ENCODE measurements around the gene CCNT1. TPM values are rescaled to one million over a fixed set of nuclear protein-coding genes. Genes with fewer than 3 reads are reported as not detected.

The CCNT1 gene
- total and polyA plus RNA-seq, 2 experiments from 2014 or later: 12.8 to 33.6 TPM

DNA sequence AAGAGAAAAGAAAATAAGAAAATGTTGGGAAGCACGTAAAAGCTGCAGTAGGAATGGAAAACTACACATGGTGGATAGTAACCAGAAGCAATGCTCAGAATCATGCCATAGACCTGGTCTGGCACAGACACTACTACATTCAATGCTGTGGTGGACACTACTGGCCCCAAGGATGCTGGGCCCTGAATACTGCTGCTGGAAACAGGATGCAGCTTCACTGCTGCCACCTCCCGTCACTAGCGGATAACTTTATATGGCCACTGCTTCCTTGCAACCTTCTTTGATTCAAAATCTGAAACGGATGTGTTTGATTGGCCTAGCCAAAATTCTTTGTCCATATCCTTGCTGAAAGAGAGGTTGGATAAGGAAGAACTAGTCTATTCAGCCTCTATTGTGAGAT is 41.7 kb upstream of the CCNT1 start:
- Histone ChIP-seq H3K36me3 (ENCODE audit: insufficient read depth) (no peaks in the 10 kb centered on the region), H3K4me2 (no peak overlapping the region), H2AFZ (no peak overlapping the region), H3K9me2 (ENCODE audit: insufficient read depth) (no peaks in the 10 kb centered on the region), H4K20me1 (replicated peaks; ENCODE audit: insufficient read depth) (no peaks in the 10 kb centered on the region), H3K27ac (ENCODE audit: low read depth) (no peak overlapping the region), H3K4me1 (ENCODE audit: insufficient read depth) (no peaks in the 10 kb centered on the region), H3K27me3 (ENCODE audit: insufficient read depth) (no peaks in the 10 kb centered on the region), H3F3A (replicated peaks; ENCODE audit: low read depth) (no peaks in the 10 kb centered on the region), H3K4me3 (no peak overlapping the region), H3K79me2 (replicated peaks; ENCODE audit: insufficient read depth) (no peaks in the 10 kb centered on the region)
- Mint-ChIP-seq H3K9me3 (no peaks in the 10 kb centered on the region; the same call in 2 of the 3 replicates), H3K27me3 (ENCODE audit: insufficient read depth, low read depth, poor library complexity) (peaks cover 2% of the 10 kb centered on the region), H3K27ac (no peak overlapping the region), H3K4me1 (no peaks in the 10 kb centered on the region), H3K36me3 (ENCODE audit: low read depth) (no peaks in the 10 kb centered on the region), H3K4me3 (no peak overlapping the region)
- TF ChIP-seq CREB1 (CRISPR knock-in tag; IDR thresholded peaks at IDR 0.05; ENCODE audit: low read depth): no peak
- TF ChIP-seq, protein P1, sequence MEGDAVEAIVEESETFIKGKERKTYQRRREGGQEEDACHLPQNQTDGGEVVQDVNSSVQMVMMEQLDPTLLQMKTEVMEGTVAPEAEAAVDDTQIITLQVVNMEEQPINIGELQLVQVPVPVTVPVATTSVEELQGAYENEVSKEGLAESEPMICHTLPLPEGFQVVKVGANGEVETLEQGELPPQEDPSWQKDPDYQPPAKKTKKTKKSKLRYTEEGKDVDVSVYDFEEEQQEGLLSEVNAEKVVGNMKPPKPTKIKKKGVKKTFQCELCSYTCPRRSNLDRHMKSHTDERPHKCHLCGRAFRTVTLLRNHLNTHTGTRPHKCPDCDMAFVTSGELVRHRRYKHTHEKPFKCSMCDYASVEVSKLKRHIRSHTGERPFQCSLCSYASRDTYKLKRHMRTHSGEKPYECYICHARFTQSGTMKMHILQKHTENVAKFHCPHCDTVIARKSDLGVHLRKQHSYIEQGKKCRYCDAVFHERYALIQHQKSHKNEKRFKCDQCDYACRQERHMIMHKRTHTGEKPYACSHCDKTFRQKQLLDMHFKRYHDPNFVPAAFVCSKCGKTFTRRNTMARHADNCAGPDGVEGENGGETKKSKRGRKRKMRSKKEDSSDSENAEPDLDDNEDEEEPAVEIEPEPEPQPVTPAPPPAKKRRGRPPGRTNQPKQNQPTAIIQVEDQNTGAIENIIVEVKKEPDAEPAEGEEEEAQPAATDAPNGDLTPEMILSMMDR (conservative IDR thresholded peaks at IDR 0.05; ENCODE audit: low read depth in 2 of 2): peak in 1 of 2 experiments; percentile 30; a peak in 1 of 4 replicates
- no peak for TF ChIP-seq ZNF462 (CRISPR knock-in tag; IDR thresholded peaks at IDR 0.05)
- ATAC-seq (no peak; the same call in 2 of the 3 replicates), DNase-seq (ENCODE audit: low spot score) (no peak)

Data from GM23338 (cell line).